Left lung (tissue), 10 donors: Measurements from ENCODE around the gene SNAP47. TPM values are rescaled to one million over a fixed set of nuclear protein-coding genes. Genes with fewer than 3 reads are reported as not detected.
A peak's percentile ranks its signal among the peaks of the same experiment; 100 is the strongest.

ENCODE experiments used
- ATAC-seq: fragments of 200-7000 bp; cut with Tn5 transposase; one replicate; pipeline ENCODE4 v1.9.1; 2020; ENCODE audit warnings: moderate library complexity
- DNase-seq, 4 donors: peaks; one replicate each; pipeline ENCODE4 v3.0.0-alpha.2; 2013 to 2020
- H3K27ac ChIP-seq, 2 donors: fragments of 200-600 bp; sonication (generic) in 1 of 2; one replicate each; pipeline versions ENCODE4 v1.5.0 to v1.8.0; 2020 to 2021
- H3K27me3 ChIP-seq, 2 donors: fragments of 200-600 bp; sonication (generic) in 1 of 2; one replicate each; pipeline versions ENCODE4 v1.5.0 to v1.8.0; 2020 to 2021
- H3K36me3 ChIP-seq, 2 donors: fragments of 200-600 bp; sonication (generic) in 1 of 2; one replicate each; pipeline versions ENCODE4 v1.5.0 to v1.8.0; 2020 to 2021
- H3K4me1 ChIP-seq, 2 donors: fragments of 200-600 bp; one replicate each; pipeline ENCODE4 v1.8.0; 2021
- H3K4me3 ChIP-seq, 2 donors: fragments of 200-600 bp; sonication (generic) in 1 of 2; one replicate each; pipeline versions ENCODE4 v1.5.0 to v1.8.0; 2020 to 2021; ENCODE audit warnings: mild to moderate bottlenecking in 1 of 2
- H3K9me3 ChIP-seq, 2 donors: fragments of 200-600 bp; sonication (generic) in 1 of 2; one replicate each; pipeline versions ENCODE4 v1.5.0 to v1.8.0; 2020 to 2021
- CTCF ChIP-seq, 2 donors: fragments of 200-600 bp; sonication (generic) in 1 of 2; IDR thresholded peaks; one replicate each; pipeline versions ENCODE4 v1.5.0 to v1.8.0; 2021; ENCODE audit warnings: antibody characterized with exemption in 2 of 2
- intact Hi-C, 2 donors: fragments of 100-400 bp; cut with DNase I; formaldehyde crosslinking; loops; one replicate each; pipeline versions ENCODE4 v1.11.2 to v1.14.2; 2022
- polyA plus RNA-seq, 6 donors: library from polyadenylated mRNA; unstranded; fragments of 120-200 nt; gene quantifications; one replicate each; pipeline ENCODE4 v1.2.1, GENCODE V29; 2013; ENCODE audit not compliant: insufficient read length in 6 of 6
- total RNA-seq, 2 donors: library from RNA; stranded (reverse); fragmentation: NEBNext Ultra II Directional; extraction: Animal tissue kit (Norgen Biotek cat#: 25700); gene quantifications; one replicate each; pipeline ENCODE4 v1.2.1, GENCODE V29; 2021
- donor health status: DM: no; HTN: yes; CAD: no.
- donor health status: DM: no; HTN: no; CAD: no.

SNAP47 gene
- total and polyA plus RNA-seq, 8 donors: 24.5 to 44.9 (median 41.3) TPM

- Histone ChIP-seq H3K4me1 (peaks cover 12 to 20% of the 10 kb centered on the region in 2 donors), H3K27me3 (peaks cover 0 to 47% of the 10 kb centered on the region in 2 donors), H3K4me3 (no peak overlapping the region), H3K9me3 (no peaks in the 10 kb centered on the region), H3K27ac (no peak overlapping the region), H3K36me3 (no peaks in the 10 kb centered on the region)
- TF ChIP-seq CTCF (IDR thresholded peaks at IDR 0.05): no peak
- ATAC-seq (no peak), DNase-seq (no peak)
- intact Hi-C loops: no loop called here
Measured at GRCh38 chr1:227790034-227790400, 54.8 kb downstream of the SNAP47 start.

- Histone ChIP-seq H3K27ac (no peak overlapping the region), H3K27me3 (peaks cover 0 to 42% of the 10 kb centered on the region in 2 donors), H3K4me3 (no peak overlapping the region), H3K9me3 (no peaks in the 10 kb centered on the region), H3K4me1 (peaks cover 12 to 20% of the 10 kb centered on the region in 2 donors), H3K36me3 (no peaks in the 10 kb centered on the region)
- TF ChIP-seq CTCF (IDR thresholded peaks at IDR 0.05): no peak
- intact Hi-C loops: no loop called here
- ATAC-seq: no peak
- DNase-seq: no peak
Measured at GRCh38 chr1:227790868-227791267, 55.6 kb downstream of the SNAP47 start.

GRCh38 chr1:227791425-227792143 is 56.3 kb downstream of the SNAP47 start:
- no peak for DNase-seq
- no peak for TF ChIP-seq CTCF (IDR thresholded peaks at IDR 0.05)
- intact Hi-C loops: no loop called here
- H3K4me3 ChIP-seq: no peak overlapping the region
- H3K27me3 ChIP-seq: peaks cover 0 to 39% of the 10 kb centered on the region in 2 donors
- no peak for ATAC-seq
- no peak overlapping the region for H3K27ac ChIP-seq
- peaks cover 9 to 18% of the 10 kb centered on the region in 2 donors for H3K4me1 ChIP-seq
- H3K9me3 ChIP-seq: no peaks in the 10 kb centered on the region
- H3K36me3 ChIP-seq: no peaks in the 10 kb centered on the region

GRCh38 chr1:227792216-227793078 is 57.2 kb downstream of the SNAP47 start:
- peaks cover under 1 to 9% of the 10 kb centered on the region in 2 donors for H3K4me1 ChIP-seq
- peak in 1 of 4 donors; percentile 68 for DNase-seq

More at GRCh38 chr1:227792216-227793078, 57.2 kb downstream of the SNAP47 start:
- Histone ChIP-seq H3K36me3 (no peaks in the 10 kb centered on the region), H3K9me3 (no peaks in the 10 kb centered on the region), H3K27me3 (peaks cover 0 to 33% of the 10 kb centered on the region in 2 donors), H3K27ac (no peak overlapping the region), H3K4me3 (no peak overlapping the region)
- no peak for ATAC-seq
- TF ChIP-seq CTCF (IDR thresholded peaks at IDR 0.05): no peak
- intact Hi-C loops: no loop called here
